AML-193 (cell line): Measurements from ENCODE around the gene HOXB2.

Experiments used
- DNase-seq, 2 experiments: peaks; one replicate each; lab custom pipeline; 2025; lab: John Stamatoyannopoulos, UW

Gene HOXB2

GRCh38 chr17:48565925-48566710 lies 21.2 kb upstream of the HOXB2 start:
- DNase-seq = no peak

DNA sequence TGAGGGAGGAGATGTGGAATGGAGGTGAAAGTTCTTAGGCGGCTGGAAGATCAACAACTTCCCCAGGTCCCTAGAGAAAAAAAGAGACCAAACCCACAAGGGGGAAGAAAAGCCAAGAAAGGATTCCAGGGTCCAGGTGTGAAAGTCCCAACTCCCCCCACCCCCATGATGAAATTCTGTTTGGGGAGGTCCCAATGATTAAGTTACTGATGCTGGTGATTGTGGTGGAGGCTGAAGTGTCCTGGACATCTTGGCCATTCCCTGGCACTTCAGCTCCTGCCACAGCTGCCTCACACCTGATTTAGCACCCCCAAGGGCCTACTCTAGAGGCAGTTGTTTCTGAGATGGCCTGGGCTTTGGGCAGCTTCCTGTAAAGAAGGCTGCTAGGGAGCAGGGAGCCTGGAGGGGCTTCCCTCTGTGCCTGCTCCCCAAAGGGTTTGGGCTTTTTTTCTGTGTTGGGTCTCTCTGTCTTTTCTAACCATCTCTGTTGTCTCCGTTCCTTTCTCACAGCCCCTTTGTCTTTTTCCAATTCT lies 20.2 kb upstream of the HOXB2 start:
- no peak for DNase-seq

DNA sequence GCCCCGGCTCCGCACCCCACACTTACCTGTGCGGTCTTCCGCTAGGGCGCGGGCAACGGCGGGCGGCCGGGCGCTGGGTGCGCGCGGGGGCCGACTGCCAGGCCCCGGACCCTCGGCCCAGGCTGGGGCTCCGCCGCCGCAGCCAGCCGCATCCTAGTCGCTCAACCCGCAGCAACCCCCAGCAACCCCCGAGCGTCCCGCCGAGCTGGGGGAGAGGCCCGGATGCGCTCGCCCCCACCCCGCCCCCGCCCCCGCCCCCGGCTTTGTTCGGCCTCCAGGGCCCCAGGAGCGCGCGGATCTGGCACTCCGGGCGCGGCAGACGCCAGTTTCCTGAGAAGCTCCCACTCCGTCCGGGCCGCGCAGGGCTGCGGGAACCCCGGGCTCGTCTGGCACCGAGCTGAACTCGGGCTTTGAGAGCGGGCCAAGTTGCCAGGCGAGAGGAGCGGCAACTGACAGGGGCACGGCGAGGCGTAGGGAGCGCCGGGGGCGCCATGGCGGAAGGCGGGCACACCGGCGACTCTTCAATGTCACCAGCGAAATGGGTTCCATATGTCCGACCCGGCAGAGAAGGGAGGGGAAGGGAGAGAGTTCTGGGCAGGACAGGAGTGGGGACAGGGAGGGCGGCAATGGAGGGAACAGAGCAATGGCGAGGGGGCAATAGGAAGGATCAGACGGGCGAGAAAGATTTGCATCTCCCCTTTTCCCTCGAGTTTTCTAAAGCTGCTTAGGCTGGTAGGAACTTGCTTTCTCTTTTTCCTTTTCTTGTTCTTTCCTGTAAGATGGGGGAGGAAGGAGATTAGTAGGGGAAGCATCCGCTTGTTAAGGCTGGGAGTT lies 19.5 kb upstream of the HOXB2 start:
- no peak for DNase-seq

DNA sequence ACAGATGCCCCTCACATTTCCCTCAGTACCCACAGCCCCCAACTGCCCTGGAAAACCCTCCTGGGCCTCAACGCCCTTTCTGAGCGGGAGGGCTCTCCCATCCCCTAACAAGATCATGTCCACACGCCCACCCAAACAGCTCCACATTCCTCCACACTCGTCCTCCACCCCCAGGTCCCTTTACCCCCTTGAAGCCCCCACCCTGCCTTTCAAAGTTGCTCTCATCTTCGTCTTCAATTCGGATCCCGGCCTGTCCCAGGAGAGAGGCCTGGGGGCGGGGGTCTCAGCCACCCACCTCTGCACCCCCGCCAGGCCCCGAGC lies 18.9 kb upstream of the HOXB2 start:
- DNase-seq = no peak

DNA sequence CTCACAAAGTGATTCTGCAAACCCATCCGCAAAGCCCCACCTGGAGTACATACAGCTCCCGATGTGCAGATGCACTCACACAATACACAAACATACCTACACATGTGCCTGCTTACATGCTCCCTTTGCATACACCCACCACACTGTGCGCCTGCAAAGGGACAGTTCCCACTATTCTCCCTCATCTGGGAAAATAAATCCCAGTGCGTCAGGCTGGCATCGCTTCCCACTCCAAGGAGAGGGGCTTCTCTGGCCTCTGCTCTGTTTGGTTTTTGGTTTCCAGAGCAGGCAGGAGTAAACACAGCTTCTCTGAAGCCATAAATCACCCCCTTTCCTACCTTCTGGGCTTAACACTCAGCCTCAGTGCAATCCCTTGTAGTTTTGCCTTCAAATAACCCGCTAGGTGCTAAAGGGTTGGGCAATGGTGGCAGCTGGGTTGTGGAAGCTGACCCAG lies 18.5 kb upstream of the HOXB2 start:
- no peak for DNase-seq

DNA sequence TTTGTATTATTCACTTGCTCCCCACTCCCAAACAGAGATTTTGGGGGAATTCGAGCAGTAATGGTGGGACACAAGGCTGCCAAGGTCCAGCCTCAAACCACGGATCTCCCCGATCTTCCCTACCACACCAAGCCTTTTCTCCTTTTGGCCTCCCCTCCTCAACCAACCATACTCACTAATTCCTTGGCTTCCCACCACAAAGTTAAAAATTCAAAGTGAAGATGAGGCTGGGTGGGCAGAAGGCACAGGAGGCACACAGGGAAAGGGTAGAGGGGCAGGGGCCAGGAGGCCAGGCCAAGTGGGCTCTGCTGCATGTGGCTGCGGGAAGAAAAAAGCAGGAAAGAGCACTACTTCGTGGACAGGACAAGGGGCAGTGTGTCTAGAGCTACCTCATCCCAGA lies 18.0 kb upstream of the HOXB2 start:
- DNase-seq = no peak

- no peak for DNase-seq
Observed at GRCh38 chr17:48561884-48562810, 17.2 kb upstream of the HOXB2 start.

DNA sequence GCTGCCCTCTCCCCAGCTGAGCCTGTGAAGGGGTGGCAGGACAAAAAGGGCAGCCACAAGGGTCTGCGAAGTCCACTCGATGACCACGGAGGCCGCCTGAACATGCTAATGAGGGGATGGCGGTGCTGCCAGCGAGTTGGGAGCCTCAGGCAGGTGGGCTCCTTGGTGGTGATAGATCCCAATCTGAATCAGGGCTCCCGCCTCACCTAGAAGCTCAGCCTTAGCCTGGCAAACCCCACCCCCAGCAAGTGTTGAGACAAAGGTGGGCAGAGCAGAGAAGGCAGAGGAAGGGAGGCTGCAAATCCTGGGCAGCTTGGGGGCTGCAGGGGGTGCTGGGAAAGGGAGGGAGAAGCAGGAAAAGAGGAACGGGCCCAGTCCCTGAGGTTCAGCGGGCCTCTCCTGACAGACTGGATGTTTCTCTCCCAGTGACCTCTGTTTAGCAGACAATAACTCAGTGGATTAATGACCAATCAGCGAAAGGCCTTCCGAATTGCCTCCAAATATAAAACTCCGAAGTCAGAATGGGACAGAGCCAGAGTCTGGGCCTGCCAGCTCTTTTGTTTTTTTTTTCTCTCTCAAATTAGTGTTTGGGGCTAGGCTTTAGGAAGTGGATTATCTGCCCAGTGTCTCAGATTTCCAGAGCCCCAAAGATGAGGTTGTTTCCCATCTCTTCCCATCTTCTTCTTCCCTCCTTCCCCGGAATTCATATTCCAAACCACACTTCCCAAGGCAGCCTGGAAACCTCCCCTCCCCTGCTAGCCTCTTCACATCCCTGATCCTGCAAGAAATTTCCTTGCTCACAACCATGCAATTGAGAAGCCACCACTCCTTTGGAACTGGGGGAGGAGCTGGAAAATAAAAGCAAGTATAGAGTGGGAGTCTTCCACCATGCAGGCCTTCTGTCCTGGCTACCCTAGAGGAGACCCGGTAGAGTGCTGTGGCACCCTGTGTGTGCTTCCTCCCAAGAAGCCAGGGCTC lies 15.2 kb upstream of the HOXB2 start:
- no peak for DNase-seq

DNA sequence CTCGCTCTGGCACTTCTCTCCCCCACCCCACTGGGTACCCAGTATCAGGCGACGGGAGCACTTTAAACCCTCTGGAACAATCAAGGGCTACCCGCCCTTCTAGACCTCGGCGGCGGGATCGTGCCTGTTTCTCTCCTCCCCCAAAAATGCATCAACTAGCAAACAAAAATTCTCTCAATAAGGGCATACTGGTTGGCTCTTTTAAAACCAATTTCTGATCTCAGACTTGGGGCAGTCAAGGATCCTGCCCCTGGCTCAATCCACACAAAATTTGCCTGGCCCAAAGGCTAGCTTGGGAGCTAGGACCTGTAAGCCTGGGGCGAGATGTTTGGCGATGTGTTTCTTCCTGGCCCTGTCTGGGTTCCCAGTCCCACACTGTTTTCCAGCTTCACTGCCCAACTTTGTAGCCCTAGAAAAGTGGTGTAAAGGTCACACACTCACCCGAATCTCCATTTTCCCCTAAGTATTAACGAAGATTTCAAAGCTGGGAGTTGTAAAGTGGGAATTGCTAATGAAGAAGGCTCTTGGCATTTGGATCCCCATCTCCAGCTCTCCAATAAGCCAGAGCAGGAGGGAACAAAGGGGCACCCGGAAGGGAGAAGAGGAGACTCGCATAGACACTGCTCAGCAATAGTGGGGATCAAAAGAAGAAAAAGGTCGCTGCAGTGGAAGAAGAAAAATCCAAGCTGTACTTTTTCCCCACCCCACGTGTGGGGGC lies 14.4 kb upstream of the HOXB2 start:
- DNase-seq = no peak

GRCh38 chr17:48558831-48559121 lies 13.9 kb upstream of the HOXB2 start:
- DNase-seq = no peak

DNA sequence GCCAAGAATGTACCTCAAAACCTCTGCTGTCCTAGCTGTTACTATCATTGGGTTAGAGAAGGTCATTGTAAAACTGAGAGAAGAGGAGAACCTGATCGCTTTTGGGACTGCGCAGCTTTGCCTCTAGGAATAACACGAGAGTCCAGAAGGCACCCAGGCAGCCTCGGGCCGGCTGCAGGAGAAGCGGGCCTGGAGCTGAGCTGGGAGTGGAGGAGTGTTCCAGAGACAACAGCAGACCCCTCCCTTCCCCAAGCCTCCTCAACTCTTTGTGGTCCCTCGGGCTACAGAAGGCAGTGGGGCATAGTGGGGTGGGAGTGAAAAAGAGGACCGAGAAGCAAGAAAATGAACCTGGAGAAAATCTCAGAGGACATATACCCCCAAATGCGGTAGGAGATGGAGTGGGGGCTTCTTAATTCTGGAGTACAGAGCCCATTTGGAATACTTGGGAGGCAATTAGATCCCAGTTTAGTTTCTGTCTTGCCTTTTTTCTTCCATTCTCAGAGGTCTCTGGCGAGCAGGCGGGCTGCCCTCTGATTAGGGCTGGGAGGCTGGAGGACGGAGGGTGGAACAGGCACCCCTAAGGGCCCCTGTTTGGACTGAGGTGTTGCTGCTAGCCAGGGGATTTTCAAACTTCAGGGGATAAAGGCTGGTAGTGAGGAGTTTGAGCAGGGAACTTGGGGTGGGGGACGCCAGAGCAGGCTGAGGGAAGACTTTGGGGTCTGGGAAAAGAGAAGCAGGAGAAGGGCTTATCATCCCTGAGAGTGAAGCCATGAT lies 13.3 kb upstream of the HOXB2 start:
- DNase-seq = no peak

GRCh38 chr17:48556576-48557401 lies 11.9 kb upstream of the HOXB2 start:
- no peak for DNase-seq

- DNase-seq = no peak
Observed at GRCh38 chr17:48556229-48556575, 11.3 kb upstream of the HOXB2 start.

DNA sequence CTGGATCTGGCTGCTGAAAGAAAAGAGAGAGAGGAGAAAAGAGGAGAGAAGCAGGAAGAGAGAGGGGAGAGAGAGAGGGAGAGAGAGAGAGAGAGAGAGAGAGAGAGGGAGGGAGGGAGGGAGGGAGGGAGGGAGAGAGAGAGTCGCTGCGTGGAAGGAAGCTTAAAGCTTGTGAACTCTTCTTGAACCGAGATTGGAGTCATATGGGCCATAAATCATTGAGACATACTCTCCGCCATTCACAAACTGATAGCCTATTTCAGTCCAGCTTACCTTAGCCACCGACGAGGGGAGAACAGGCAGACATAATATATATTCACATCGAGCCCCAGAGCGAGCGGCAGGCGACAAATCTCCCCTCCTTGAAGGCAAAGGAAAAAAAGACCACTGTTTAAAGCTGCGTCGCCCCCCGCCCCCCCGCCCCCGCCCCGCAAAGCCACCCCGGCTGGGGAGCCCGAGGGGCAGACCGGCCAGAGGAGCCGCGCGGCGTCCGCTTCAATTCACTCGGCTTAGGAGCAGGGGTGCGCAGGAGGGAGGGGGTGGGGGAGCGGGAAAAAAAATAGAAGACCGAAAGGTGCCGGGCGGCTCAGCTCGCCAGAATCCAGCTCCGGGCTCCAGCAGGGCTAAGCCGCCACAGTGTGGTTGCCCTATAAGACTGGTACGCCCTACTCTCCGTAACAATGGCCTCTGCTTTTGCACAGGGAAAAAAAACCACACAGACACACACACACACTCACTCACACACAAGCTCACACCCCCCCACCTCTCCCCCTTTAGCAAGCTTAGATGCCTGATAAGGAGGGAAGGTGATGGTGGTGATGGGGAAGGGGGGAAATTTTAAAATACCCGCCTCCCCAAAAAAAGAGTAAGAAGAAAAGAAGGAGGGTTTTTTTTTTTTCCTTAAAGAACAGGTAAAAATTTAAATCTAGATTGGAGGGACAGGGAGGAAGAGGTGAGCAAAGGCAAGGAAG lies 10.6 kb upstream of the HOXB2 start:
- no peak for DNase-seq

GRCh38 chr17:48554412-48555257 lies 9.7 kb upstream of the HOXB2 start:
- DNase-seq = no peak

DNA sequence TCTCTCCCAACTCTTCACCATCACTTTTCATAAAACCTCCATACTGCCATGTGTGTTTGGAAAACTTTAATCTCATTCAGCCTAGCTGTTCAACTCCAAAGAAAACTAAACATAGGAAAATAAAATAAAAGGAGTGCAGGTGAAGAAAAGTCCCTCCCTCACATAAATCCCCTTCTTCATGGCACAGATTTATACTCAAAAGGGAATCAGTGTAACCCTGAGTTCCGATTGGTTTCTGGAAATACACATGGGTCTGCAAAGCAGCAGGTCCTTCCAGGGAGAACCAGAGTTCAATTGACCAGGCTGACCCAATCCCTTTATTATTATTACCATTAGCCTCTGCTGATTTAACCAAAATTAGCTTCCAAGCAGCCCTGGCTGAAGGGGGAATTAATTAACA lies 8.9 kb upstream of the HOXB2 start:
- no peak for DNase-seq

- no peak for DNase-seq
Observed at GRCh38 chr17:48553190-48553547, 8.3 kb upstream of the HOXB2 start.
